ENCODE data around the gene IFIT3.

Gene IFIT3

GRCh38 chr10:89363729-89364442 is 36.1 kb downstream of the IFIT3 start:
- H3K4me3 ChIP-seq (ENCODE audit: insufficient read length, low read depth), result no peak overlapping the region
- H3K9ac ChIP-seq (ENCODE audit: insufficient read length, low read depth), result no peak overlapping the region
- no peaks in the 10 kb centered on the region for H3K36me3 ChIP-seq (ENCODE audit: insufficient read depth, insufficient read length, low read length)
- TF ChIP-seq YY1 (IDR thresholded peaks at IDR 0.05; ENCODE audit: insufficient read depth, insufficient read length) (no peak), SUZ12 (IDR thresholded peaks at IDR 0.05; ENCODE audit: extremely low read depth, insufficient read depth, insufficient read length) (no peak), ZNF274 (IDR thresholded peaks at IDR 0.05; ENCODE audit: low read depth, low read length) (no peak)
- DNase-seq (ENCODE audit: low read depth, low spot score), result no peak
- no peaks in the 10 kb centered on the region for H3K4me1 ChIP-seq (ENCODE audit: insufficient read depth, insufficient read length)
- H3K9me3 ChIP-seq (ENCODE audit: insufficient read depth, low read length), result no peaks in the 10 kb centered on the region
- H3K27me3 ChIP-seq (ENCODE audit: insufficient read depth, insufficient read length), result no peaks in the 10 kb centered on the region

- no peak overlapping the region for H3K4me3 ChIP-seq (ENCODE audit: insufficient read length, low read depth)
- DNase-seq (ENCODE audit: low read depth, low spot score), result no peak
- TF ChIP-seq SUZ12 (IDR thresholded peaks at IDR 0.05; ENCODE audit: extremely low read depth, insufficient read depth, insufficient read length) (no peak), YY1 (IDR thresholded peaks at IDR 0.05; ENCODE audit: insufficient read depth, insufficient read length) (no peak), ZNF274 (IDR thresholded peaks at IDR 0.05; ENCODE audit: low read depth, low read length) (no peak)
- no peaks in the 10 kb centered on the region for H3K36me3 ChIP-seq (ENCODE audit: insufficient read depth, insufficient read length, low read length)
- H3K27me3 ChIP-seq (ENCODE audit: insufficient read depth, insufficient read length), result no peaks in the 10 kb centered on the region
- H3K4me1 ChIP-seq (ENCODE audit: insufficient read depth, insufficient read length), result no peaks in the 10 kb centered on the region
- H3K9me3 ChIP-seq (ENCODE audit: insufficient read depth, low read length), result no peaks in the 10 kb centered on the region
- no peak overlapping the region for H3K9ac ChIP-seq (ENCODE audit: insufficient read length, low read depth)
Measured at GRCh38 chr10:89364531-89364930, 36.7 kb downstream of the IFIT3 start.

GRCh38 chr10:89367529-89367928 is 39.7 kb downstream of the IFIT3 start:
- Histone ChIP-seq H3K4me1 (ENCODE audit: insufficient read depth, insufficient read length) (no peaks in the 10 kb centered on the region), H3K9me3 (ENCODE audit: insufficient read depth, low read length) (no peaks in the 10 kb centered on the region), H3K36me3 (ENCODE audit: insufficient read depth, insufficient read length, low read length) (no peaks in the 10 kb centered on the region), H3K9ac (ENCODE audit: insufficient read length, low read depth) (no peak overlapping the region), H3K4me3 (ENCODE audit: insufficient read length, low read depth) (no peak overlapping the region), H3K27me3 (ENCODE audit: insufficient read depth, insufficient read length) (no peaks in the 10 kb centered on the region)
- DNase-seq (ENCODE audit: low read depth, low spot score), result no peak
- TF ChIP-seq YY1 (IDR thresholded peaks at IDR 0.05; ENCODE audit: insufficient read depth, insufficient read length) (no peak), ZNF274 (IDR thresholded peaks at IDR 0.05; ENCODE audit: low read depth, low read length) (no peak), SUZ12 (IDR thresholded peaks at IDR 0.05; ENCODE audit: extremely low read depth, insufficient read depth, insufficient read length) (no peak)

- Histone ChIP-seq H3K9ac (ENCODE audit: insufficient read length, low read depth) (no peak overlapping the region), H3K4me1 (ENCODE audit: insufficient read depth, insufficient read length) (no peaks in the 10 kb centered on the region), H3K27me3 (ENCODE audit: insufficient read depth, insufficient read length) (no peaks in the 10 kb centered on the region), H3K36me3 (ENCODE audit: insufficient read depth, insufficient read length, low read length) (no peaks in the 10 kb centered on the region), H3K4me3 (ENCODE audit: insufficient read length, low read depth) (no peak overlapping the region), H3K9me3 (ENCODE audit: insufficient read depth, low read length) (no peaks in the 10 kb centered on the region)
- no peak for DNase-seq (ENCODE audit: low read depth, low spot score)
- TF ChIP-seq YY1 (IDR thresholded peaks at IDR 0.05; ENCODE audit: insufficient read depth, insufficient read length) (no peak), ZNF274 (IDR thresholded peaks at IDR 0.05; ENCODE audit: low read depth, low read length) (no peak)
Measured at GRCh38 chr10:89368129-89368528, 40.3 kb downstream of the IFIT3 start.

- Histone ChIP-seq H3K4me3 (ENCODE audit: insufficient read length, low read depth) (no peak overlapping the region), H3K9ac (ENCODE audit: insufficient read length, low read depth) (no peak overlapping the region), H3K4me1 (ENCODE audit: insufficient read depth, insufficient read length) (no peaks in the 10 kb centered on the region), H3K27me3 (ENCODE audit: insufficient read depth, insufficient read length) (no peaks in the 10 kb centered on the region), H3K9me3 (ENCODE audit: insufficient read depth, low read length) (no peaks in the 10 kb centered on the region), H3K36me3 (ENCODE audit: insufficient read depth, insufficient read length, low read length) (no peaks in the 10 kb centered on the region)
- DNase-seq (ENCODE audit: low read depth, low spot score), result no peak
- no peak for TF ChIP-seq ZNF274 (IDR thresholded peaks at IDR 0.05; ENCODE audit: low read depth, low read length)
Measured at GRCh38 chr10:89369156-89370105, 41.6 kb downstream of the IFIT3 start.

GRCh38 chr10:89371079-89371478 is 43.3 kb downstream of the IFIT3 start:
- Histone ChIP-seq H3K4me1 (ENCODE audit: insufficient read depth, insufficient read length) (no peaks in the 10 kb centered on the region), H3K27me3 (ENCODE audit: insufficient read depth, insufficient read length) (no peaks in the 10 kb centered on the region), H3K4me3 (ENCODE audit: insufficient read length, low read depth) (no peak overlapping the region), H3K9ac (ENCODE audit: insufficient read length, low read depth) (no peak overlapping the region), H3K36me3 (ENCODE audit: insufficient read depth, insufficient read length, low read length) (no peaks in the 10 kb centered on the region), H3K9me3 (ENCODE audit: insufficient read depth, low read length) (no peaks in the 10 kb centered on the region)
- DNase-seq (ENCODE audit: low read depth, low spot score), result no peak
- no peak for TF ChIP-seq SUZ12 (IDR thresholded peaks at IDR 0.05; ENCODE audit: extremely low read depth, insufficient read depth, insufficient read length)
- TF ChIP-seq ZNF274 (IDR thresholded peaks at IDR 0.05; ENCODE audit: low read depth, low read length), result no peak
- no peak for TF ChIP-seq YY1 (IDR thresholded peaks at IDR 0.05; ENCODE audit: insufficient read depth, insufficient read length)

- no peak for TF ChIP-seq YY1 (IDR thresholded peaks at IDR 0.05; ENCODE audit: insufficient read depth, insufficient read length)
- no peak for TF ChIP-seq ZNF274 (IDR thresholded peaks at IDR 0.05; ENCODE audit: low read depth, low read length)
- TF ChIP-seq SUZ12 (IDR thresholded peaks at IDR 0.05; ENCODE audit: extremely low read depth, insufficient read depth, insufficient read length), result no peak
- H3K36me3 ChIP-seq (ENCODE audit: insufficient read depth, insufficient read length, low read length), result no peaks in the 10 kb centered on the region
Measured at GRCh38 chr10:89371987-89372386, 44.2 kb downstream of the IFIT3 start.

More at GRCh38 chr10:89371987-89372386, 44.2 kb downstream of the IFIT3 start:
- no peak overlapping the region for H3K4me3 ChIP-seq (ENCODE audit: insufficient read length, low read depth)
- DNase-seq (ENCODE audit: low read depth, low spot score), result no peak
- H3K9ac ChIP-seq (ENCODE audit: insufficient read length, low read depth), result no peak overlapping the region
- H3K9me3 ChIP-seq (ENCODE audit: insufficient read depth, low read length), result no peaks in the 10 kb centered on the region
- H3K27me3 ChIP-seq (ENCODE audit: insufficient read depth, insufficient read length), result no peaks in the 10 kb centered on the region
- no peaks in the 10 kb centered on the region for H3K4me1 ChIP-seq (ENCODE audit: insufficient read depth, insufficient read length)

Data from NT2/D1 (cell line).